ENCODE measurements around the gene MSANTD2. TPM values are rescaled to one million over a fixed set of nuclear protein-coding genes. Genes with fewer than 3 reads are reported as not detected.

Gene MSANTD2
- total and polyA plus RNA-seq, 8 donors = 9.4 to 46.3 (median 39.9) TPM

- peak in 2 of 4 donors; percentile 28 to 74 for DNase-seq
- ATAC-seq = peak; percentile 89
- no peaks in the 10 kb centered on the region for H3K9me3 ChIP-seq
- H3K4me3 ChIP-seq = no peak overlapping the region
- peaks cover 0 to 3% of the 10 kb centered on the region in 2 donors for H3K27me3 ChIP-seq
- H3K36me3 ChIP-seq = no peaks in the 10 kb centered on the region
- intact Hi-C loops (cut with DNase I) = no loop called here
- H3K4me1 ChIP-seq = no peaks in the 10 kb centered on the region
- TF ChIP-seq CTCF (IDR thresholded peaks at IDR 0.05) = no peak
- H3K27ac ChIP-seq = peak overlapping the region in 1 of 2 donors; percentile 67
These were observed 23.5 kb upstream of the MSANTD2 start for GRCh38 chr11:124823512-124824376.

DNA sequence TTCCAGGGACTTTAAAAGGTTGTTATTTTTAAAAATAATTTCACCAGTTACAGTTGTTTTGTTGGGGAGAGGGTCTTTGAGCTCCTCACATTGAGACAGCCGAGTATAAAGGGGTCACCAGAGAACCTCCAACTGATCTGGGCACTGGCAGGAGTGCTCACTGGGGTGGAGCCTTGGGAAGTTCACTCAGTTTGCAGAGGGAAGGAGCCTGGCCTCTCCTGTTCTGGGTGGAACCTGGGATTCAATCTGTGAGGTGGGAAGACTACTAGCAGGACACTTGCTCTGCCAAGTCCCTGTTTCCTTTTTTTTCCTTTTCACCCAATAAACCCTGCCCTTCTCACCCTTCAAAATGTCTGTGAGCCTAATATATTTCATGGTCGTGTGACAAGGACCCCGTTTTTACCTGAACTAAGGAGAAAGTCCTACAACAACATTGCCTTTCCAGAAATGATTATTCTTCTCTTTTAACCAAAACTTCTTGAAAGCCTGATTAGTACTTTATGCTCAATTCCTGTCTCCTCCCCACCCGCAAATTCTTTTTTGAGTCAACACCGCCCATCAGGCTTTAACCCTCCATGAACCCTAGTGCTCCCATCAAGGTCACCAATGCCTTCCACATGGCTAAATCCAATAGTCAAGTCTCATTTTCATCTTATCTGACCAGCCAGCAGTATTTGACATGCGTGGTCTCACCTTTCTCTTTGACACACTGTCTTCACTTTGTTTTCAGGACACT lies 22.0 kb upstream of the MSANTD2 start:
- Histone ChIP-seq H3K27ac (no peak overlapping the region), H3K9me3 (no peaks in the 10 kb centered on the region), H3K4me3 (no peak overlapping the region), H3K27me3 (peaks cover 0 to 13% of the 10 kb centered on the region in 2 donors), H3K36me3 (no peaks in the 10 kb centered on the region), H3K4me1 (no peaks in the 10 kb centered on the region)
- intact Hi-C loops (cut with DNase I) = no loop called here
- TF ChIP-seq CTCF (IDR thresholded peaks at IDR 0.05) = no peak
- DNase-seq (no peak), ATAC-seq (no peak)

GRCh38 chr11:124817036-124817435 lies 16.8 kb upstream of the MSANTD2 start:
- no peak for ATAC-seq
- H3K36me3 ChIP-seq = no peaks in the 10 kb centered on the region
- H3K27ac ChIP-seq = no peak overlapping the region
- no peaks in the 10 kb centered on the region for H3K9me3 ChIP-seq
- DNase-seq = no peak
- no peak for TF ChIP-seq CTCF (IDR thresholded peaks at IDR 0.05)
- intact Hi-C loops (cut with DNase I) = no loop called here
- peaks cover 0 to 27% of the 10 kb centered on the region in 2 donors for H3K27me3 ChIP-seq
- no peaks in the 10 kb centered on the region for H3K4me1 ChIP-seq
- no peak overlapping the region for H3K4me3 ChIP-seq

- H3K4me3 ChIP-seq = no peak overlapping the region
- no peaks in the 10 kb centered on the region for H3K36me3 ChIP-seq
- H3K4me1 ChIP-seq = no peaks in the 10 kb centered on the region
- ATAC-seq = no peak
- TF ChIP-seq CTCF (IDR thresholded peaks at IDR 0.05) = no peak
- no peaks in the 10 kb centered on the region for H3K9me3 ChIP-seq
- H3K27me3 ChIP-seq = peaks cover 0 to 27% of the 10 kb centered on the region in 2 donors
- intact Hi-C loops (cut with DNase I) = no loop called here
- no peak for DNase-seq
- H3K27ac ChIP-seq = no peak overlapping the region
These were observed 14.5 kb upstream of the MSANTD2 start for GRCh38 chr11:124814739-124815138.

DNA sequence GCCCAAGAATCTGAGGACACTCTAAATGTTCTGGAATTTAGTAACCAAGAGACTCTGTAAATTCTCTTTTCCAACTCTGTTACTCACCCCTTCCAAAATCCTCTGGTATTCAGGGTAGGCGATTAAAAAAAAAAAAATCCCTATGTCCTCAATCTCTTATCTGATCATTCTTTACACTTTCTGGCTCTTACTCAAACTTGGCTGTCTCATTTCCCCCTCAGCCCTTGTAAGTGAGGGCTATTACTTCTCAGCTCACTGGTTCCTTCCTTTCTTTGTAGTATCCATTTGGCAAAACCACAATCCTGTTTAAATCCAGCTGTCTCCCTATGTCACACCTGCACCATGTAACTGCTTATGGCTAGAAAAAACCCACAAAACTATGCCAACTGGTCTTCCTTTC lies 12.7 kb upstream of the MSANTD2 start:
- no peaks in the 10 kb centered on the region for H3K4me1 ChIP-seq
- intact Hi-C loops (cut with DNase I) = no loop called here
- no peak overlapping the region for H3K4me3 ChIP-seq
- H3K27ac ChIP-seq = no peak overlapping the region
- no peaks in the 10 kb centered on the region for H3K36me3 ChIP-seq
- no peaks in the 10 kb centered on the region for H3K9me3 ChIP-seq
- H3K27me3 ChIP-seq = peaks cover 0 to 20% of the 10 kb centered on the region in 2 donors
- ATAC-seq = no peak
- no peak for TF ChIP-seq CTCF (IDR thresholded peaks at IDR 0.05)
- DNase-seq = no peak

Measured in left lung (tissue), 10 donors.